ENCODE results near the gene UHMK1.

UHMK1 gene

DNA sequence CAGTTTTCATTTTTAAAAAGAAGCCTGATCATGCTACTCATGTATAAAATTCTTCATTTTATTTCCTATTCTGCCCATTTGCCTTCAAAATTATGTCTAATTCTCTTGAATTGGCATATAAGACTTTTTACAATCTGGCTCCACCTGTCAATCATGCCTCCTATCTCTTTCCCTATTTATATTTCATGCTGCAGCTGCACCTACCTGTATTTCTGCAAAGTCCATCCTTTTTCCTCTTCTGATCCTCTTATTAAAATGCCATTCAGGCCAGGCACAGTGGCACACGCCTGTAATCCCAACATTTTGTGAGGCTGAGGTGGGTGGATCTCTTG lies 33.3 kb downstream of the UHMK1 start:
- DNase-seq: no peak

DNA sequence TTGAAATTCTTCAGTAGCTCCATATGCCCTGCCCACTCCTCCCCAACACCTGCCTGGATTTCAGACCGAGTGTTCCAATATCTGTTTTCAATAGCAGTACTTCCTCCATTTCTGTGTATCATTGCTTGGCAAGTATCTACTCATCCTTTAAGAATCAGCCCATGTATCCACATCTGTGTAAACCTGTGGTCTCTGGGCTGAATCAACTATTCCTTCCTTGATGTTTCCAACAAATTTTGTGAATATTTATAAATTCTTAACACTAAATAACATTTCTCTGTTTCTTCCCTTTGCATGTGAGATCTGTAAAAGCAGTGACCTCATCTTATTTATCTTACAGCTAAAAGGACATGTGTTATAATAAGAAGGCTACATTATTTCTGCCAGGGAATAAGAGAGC lies 37.9 kb downstream of the UHMK1 start:
- no peak for DNase-seq

DNA sequence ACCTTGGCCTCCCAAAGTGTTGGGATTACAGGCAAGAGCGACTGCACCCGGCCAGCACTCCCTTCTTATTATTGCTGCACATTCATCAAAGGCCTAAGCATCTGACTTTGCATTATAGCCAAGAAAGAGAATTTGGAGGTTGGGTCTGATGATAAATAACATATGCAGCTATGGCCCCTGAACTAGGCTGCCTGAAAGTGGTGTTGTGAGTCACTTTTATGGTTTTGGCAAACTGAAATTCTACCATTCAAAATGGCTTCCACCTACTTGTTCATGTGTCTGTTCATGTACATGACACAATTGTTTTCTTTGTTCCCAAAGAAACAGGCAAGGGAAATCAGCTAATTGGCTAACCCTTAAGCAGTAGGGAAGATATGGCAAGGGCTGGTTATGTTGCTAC lies 38.9 kb downstream of the UHMK1 start:
- DNase-seq: no peak

DNA sequence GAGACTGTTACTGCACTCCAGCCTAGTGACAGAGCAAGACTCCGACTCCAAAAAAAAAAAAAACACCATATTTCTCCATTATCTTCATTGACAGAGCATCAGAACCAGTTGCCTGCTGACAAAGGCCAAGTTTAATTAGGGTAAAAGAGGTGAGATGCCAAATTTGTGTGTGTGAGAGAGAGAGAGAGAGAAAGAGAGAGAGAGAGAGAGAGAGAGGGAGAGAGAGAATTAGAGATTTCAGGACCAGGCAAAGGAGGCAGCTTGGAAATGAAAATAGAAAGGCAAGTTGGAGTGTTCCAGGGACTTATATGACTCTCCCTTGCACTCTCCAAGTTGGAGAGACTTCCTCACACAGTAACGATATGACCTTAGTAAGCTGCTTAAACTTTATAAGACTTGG lies 39.6 kb downstream of the UHMK1 start:
- no peak for DNase-seq

DNA sequence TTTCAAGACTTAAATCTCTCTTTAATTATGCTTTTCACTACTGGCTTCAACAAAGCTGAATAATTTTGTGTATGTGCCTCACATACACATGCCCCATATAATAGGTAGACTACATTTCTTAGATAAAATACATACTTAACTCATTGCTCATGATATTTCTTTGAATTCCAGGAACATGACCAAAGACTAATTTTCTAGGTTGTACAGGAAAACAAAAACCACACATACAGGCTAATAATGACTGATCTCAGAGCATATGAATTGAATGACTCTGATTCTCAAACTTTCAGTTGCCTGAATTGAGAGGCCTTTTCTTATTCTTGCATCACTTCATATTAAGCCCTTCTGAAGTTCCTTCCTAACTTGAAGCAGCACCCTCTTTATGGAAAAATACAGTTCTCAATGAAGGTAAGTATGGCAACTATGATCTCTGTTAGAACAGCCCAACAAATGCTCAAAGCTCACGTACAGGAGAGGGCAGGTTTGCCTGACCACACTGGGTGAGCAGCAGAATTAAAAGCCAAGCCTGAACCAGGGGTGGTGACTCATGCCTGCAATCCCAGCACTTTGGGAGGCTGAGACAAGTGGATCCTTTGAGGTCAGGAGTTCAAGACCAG lies 41.3 kb downstream of the UHMK1 start:
- DNase-seq: no peak

DNA sequence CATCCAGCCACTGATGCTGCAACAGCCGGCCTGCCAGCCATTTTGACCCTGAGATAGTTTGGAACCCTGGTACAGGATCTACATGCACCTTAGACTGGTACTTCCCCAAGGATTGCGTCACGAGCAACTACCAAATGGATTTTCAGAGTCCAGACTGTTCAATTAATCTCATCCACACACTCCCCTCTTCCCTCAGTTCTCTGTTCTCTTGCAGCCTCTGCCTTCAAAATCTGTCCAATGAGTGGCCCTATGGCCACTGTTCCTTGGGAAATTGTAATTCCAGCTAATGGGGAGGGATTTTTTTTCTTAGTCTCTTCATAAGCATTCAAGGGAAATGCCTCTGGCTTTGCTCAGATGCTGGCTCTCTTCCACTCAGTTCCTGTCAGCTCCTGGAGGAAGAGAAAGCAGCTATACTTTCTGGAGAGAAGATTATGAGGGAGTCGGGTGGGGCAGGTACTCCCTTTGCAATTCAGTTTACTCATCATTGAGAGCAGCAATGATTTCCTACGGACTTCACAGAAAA lies 44.1 kb downstream of the UHMK1 start:
- DNase-seq: no peak

DNA sequence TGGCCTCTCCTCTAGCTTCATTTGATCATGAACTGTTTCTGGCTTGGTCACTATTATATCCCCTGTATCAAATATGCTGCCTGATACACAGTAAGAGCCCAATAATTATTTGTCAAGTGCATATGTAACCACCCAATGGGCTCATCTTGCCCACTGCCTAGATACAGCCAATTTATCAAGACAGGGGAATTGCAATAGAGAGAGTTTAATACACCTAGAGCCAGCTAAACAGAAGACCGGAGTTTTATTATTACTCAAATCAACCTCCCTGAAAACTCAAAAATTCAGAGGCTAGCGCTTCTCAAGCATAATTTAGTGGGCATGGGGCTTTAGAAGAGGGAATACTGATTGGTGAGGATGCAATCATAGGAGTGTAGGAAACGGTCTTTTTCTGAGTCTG lies 45.6 kb downstream of the UHMK1 start:
- DNase-seq: no peak

DNA sequence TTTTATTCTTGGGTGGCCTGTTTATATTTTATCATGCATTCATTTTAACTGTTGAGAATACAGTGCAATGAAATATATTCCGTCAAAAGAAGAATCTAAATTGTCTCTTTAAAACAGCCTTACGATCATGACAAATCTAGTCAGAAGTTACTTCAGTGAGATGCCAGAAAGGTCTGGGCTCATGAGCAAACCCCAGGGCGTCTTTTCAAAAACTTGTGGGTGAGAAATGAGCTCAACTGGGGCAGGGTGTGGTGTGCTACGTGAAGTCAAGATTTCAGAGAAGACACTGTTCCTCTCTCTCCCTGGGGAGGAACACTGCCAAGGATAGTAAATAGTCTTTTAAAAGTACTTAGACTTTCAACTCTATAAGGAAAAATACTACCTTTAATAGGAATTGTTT lies 50.6 kb downstream of the UHMK1 start:
- DNase-seq: no peak

DNA sequence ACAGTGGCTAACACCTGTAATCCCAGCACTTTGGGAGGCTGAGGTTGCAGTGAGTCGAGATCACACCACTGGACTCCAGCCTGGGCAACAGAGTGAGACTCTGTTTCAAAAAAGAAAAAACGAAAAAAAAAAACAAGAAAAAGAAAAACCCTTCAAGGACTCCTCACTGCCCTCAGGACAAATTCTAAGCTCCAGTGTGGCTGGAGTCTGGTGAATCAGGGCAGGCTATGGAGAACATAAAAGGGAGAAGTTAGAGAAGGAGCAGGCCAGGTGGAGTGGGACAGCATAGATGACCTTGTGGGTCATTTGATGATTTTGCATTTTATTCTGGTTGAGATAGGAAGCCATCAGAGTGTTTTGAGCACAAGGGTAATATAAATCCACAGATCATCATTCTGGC lies 51.4 kb downstream of the UHMK1 start:
- no peak for DNase-seq

DNA sequence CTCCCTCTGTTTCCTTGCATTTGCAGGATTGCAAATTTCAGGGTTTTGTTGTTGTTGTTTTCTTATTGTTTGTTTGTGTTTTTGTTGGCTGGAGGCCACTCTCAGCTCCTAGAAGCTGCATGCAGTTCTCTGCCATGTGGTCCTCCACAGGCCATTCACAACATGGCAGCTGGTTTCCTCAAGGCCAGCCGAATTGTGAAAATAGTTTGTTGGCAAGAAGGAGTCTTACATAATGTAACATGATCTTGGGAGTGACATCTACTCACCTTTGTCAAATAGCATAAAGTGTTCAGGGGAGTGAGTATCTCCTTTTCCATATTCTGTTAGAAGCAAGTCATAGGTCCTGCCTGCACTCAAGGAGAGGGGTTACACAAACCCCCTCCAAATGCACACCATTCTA lies 53.3 kb downstream of the UHMK1 start:
- DNase-seq: no peak

DNA sequence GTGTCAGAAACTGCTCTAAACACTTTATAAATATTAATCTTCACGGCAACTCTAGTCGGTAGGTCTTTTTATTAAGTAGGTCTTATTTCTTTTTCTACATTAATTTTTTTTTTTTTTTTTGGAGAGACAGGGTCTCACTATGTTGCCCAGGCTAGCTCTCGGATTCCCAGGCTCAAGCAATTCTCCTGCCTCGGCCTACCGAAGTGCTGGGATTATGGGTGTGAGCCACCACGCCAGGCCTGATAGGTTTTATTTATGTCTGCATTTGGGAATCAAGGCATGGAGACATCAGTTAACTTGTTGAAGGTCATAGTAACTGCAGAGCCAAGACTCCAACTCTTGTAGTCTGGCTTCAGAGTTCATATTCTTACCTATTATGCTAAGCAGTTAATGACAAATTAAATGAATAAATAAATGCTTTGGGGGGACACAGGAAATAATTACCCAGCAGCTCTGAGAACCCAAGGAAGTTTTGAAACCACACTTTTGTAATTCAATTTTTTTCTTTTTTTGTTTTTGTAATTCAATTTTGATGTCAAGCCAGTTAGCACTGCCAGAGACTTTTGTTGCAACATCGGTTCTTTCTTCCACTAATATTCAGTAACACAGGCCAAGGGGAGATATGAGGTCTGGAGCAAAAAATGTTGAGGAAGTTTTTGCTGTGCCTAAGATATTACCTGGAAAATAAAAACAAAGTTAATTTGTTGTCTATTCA lies 54.5 kb downstream of the UHMK1 start:
- DNase-seq: no peak

DNA sequence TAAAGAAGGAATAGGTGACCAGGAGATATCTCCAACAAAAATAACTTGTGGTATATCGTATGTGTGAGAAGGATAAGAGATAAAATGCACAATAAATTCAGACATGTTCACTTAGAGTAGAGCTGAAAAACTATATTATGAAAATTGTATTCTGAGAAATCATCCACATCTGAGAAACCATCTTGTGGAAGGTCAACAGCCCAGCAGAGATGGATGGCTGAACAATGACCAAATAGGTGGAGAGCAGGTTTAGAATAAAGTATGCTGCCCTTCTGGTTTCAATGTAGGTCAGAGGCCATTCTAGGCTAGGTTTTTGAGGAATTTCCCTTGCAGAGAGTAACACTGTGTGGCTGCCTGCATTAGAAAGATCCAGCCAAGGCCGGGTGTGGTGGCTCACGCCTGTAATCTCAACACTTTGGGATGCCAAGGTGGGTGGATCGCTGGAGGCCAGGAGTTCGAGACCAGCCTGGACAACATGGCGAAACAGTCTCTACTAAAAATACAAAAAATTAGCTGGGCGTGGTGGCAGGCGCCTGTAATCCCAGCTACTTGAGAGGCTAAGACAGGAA lies 55.1 kb downstream of the UHMK1 start:
- no peak for DNase-seq

DNA sequence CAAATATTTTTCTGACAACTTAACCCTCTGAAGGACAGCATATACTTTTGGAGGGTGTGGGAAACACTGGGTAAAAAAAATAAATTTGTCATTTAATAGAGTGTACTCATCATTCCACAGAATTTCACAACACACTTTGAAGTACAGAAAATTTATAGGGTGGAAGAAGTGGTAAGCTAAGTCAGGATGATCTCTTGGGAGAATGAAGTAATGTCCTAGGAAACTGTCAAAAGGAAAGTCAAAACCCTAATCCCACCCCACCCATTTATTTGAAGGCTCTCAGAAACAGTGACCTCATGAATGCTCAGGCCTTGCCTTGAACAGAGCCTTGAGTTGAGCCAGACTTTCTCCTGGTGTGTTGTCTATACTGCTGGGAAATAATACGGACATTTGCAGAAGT lies 56.6 kb downstream of the UHMK1 start:
- no peak for DNase-seq

DNA sequence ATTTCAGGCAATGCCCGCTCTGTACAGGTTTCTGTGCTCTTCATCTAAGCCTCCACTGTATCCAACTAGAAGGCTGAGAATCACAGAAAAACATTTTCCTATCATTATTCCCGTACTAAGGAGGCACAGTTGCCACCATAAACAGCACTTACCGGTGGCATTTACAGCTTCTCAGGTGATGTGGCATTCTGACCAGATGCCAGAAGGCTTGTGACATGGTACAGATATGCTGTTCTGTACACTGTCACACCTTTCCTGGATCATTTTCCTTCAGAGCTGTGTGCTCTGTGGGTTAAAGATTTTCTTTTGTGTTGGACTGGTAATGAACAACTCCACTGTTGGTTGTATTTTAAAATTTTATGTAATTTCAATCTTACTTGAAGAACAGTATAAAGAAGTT lies 59.9 kb downstream of the UHMK1 start:
- DNase-seq: no peak

DNA sequence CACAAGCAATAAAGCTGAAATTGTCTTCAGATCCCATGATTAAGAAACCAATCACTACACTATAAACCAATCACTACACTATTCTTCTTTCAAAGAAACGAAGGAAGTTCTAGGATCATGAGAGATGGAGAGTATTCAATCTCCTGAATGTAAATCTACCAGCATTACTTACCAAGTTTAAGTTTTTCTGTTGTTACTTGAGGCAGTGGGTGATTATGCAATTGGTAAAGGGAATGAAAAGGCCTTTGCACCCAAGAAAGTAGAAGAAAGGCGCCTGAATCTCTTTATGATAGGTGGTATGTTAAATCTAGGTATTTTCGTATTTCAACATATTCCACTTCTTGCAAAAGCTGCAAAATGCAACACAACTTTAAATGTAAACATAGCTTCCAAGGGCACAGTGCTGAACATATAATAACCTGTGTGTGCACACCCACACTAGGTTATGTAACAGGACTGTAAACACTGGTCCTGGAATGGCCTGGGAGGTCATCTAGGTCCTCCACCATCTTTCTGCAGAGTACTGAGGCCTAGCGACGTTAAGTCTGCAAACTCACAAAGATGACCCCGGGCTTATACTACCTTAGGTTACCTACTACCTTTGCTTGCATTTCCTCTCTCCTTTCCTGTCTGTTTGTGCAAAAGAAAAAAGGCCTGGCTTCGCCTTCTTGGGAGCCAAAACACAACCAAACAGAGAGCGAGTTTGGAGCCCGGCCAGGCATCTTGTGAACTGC lies 62.9 kb downstream of the UHMK1 start:
- no peak for DNase-seq

DNA sequence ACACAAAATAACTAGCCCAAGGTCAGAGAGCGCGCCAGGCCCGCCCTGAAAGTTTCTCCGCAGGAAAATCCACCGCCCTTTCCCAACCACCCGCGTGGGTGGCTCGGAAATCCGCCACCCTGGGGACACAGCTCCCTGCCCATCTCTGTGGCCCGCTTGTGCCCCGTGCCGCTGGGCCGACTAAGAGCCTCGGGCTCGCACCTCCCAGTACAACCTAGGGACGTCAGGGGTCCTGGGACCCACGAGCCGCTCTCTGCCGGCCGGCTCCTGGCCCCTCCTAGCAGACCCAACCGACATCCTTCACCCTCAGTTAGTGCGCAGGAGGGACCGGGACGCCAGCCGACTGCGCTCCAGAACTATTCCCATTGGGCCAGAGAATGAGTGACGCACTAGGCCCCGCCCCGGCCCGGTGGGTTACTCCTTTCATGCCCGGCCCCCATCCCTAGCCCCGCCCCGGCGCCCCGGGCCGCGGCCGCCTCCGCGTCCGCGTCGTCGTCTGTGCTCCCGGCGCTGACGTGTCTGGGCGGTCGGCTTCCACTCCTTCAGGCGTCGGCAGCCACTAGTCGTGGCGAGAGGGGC lies 63.5 kb downstream of the UHMK1 start:
- peak; percentile 96 for DNase-seq

DNA sequence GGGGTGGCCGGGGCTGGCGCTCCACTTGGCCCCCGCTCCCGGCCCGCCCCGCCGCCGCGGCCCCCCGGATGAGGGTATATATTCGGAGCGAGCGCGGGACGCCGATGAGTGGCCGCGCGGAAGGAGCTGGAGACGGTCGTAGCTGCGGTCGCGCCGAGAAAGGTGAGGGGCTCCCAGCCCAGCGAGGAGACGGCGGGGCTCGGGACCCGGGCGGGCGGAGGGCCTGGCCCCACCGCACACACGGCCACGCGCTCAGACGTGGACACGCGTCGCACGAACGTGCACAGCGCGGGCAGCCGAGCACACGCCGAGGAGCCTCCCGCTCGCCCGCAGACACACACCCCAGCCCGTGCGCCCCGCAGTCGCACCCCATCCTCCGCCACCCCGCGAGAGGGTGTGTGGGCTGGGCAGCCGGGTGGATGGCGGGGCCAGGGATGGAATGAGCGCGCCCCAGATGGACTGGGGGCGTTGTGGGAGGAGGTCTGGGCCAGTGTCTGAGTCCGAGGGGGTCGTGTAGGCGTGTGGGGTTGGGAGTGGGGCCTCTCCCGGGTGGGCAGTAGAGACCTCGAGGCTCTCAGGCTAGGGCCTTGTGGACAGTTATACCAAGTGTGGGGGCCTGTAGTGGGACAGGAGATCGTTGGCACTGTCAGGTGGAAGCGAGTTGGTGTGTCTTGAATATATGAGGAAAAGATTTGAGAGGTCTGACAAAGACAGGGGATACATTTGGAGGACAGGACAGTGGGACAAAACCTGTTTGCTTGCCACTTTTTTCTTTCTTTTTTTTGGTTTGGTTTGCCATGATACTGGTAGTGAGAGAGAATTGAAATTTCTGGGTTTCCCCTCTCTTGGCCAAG lies 64.2 kb downstream of the UHMK1 start, which contains the start of gene UAP1:
Gene UAP1, plus strand, starts transcription at position 107 of the 854 bp plus-strand sequence. CDS start 4,347 bp downstream, outside the sequence.
- no peak for DNase-seq

DNA sequence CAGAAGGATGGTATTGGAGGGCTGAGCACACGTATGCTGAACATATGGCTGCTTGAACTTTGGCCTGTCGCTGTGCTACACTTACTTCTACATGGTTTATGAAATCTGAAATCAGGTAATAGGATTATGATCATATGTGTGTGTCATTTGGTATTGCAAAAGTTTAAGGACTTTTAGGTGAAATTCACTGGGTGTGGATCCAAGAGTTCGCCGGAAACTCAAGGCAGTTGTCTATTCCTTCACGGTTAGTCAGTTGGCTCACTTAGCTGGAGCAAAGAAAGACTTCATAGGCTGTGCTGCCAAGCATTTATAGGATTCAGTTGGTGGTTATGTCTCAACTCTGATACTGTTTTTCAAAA lies 64.8 kb downstream of the UHMK1 start:
- DNase-seq: no peak

DNA sequence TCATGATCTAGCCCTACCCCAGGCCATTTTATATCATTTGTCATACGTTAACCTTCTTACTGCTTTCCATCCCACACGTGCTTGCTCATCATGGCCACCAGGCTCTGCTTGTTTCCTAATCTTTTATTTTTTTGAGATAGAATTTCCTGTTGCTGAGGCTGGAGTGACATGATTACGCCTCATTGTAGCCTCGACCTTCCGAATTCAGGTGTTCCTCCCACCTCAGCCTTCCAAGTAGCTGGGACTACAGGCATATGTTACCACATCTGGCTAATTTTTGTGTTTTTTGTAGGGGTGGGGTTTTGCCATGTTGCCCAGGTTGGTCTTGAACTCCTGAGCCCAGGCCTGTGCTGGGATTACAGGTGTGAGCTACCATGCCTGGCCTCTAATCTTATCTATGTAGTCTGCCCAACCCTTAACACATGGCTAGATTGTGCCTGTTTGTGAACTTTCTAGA lies 67.2 kb downstream of the UHMK1 start:
- DNase-seq: no peak

DNA sequence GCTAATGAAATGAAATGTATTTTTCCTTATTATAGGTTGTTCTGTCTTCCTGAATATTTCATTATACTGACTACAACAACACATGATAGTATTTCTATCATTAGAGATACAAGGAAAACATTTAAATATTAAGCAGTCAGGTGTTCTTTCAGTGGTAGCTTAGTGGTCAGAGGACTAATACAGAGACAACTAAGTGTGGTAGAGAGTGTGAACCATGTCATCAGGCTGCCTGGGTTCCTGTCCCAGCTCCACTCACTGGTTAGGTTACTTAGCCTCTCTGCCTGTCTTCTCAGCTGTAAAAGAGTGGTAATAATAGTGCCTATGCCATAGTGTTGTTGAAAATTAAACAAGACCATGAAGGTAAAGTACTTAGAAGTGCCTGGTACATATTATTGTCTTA lies 67.8 kb downstream of the UHMK1 start:
- no peak for DNase-seq

DNA sequence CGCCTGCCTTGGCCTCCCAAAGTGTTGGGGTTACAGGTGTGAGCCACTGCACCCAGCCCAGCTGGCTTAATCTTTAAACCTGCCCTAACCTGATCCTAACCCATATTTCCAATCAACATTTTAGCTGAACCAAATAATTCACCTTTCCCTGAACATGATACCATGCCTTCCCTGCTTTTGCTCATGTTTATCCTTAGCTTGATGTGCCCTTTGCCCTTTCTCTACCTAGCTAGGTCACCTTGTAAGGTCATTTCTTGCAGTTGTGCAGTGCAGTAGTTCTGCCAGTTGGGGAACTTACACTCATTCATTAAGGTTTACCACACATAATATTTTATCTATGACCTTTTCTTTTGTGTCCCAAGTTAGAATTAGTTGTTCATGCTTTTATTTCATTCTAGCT lies 69.3 kb downstream of the UHMK1 start:
- DNase-seq: no peak

DNA sequence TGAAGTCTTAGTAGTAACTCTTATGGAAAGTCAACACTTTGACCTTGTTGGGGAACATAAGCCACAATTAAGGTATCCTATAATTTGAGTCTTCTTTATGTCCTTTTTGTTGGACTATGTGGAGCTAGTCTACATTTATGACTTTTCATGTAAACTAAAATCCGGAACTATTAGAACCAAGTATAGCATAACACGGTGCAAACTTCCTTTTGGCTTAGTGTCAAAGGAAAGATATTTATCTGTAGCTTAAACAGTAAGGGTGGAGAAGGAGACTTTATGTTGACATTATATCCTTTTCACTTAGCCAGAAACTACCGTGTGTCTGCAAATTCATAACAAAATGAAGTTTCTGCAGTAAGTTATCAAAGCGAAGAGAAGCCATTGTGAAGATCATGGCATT lies 71.2 kb downstream of the UHMK1 start:
- no peak for DNase-seq
